Tibial nerve (tissue), 4 donors: ENCODE results near the gene CALML5. TPM values are rescaled to one million over a fixed set of nuclear protein-coding genes. Genes with fewer than 3 reads are reported as not detected.

Experiments
- DNase-seq, 2 donors: peaks; one replicate each; pipeline ENCODE4 v3.0.0-alpha.2; 2019; ENCODE audit warnings: low spot score in 2 of 2
- H3K27ac ChIP-seq, 4 donors: fragments of 200-600 bp; sonication (generic) in 3 of 4; one replicate each; pipeline ENCODE4 v1.5.1; 2017 to 2019; ENCODE audit warnings: mild to moderate bottlenecking in 1 of 4
- H3K27me3 ChIP-seq, 2 donors: fragments of 200-600 bp; sonication (generic) in 1 of 2; one replicate each; pipeline versions ENCODE4 v1.5.1 to v1.6.0; 2017 to 2019
- H3K36me3 ChIP-seq, 3 donors: fragments of 200-600 bp; sonication (generic); one replicate each; pipeline ENCODE4 v1.5.1; 2018 to 2019
- H3K4me1 ChIP-seq, 4 donors: fragments of 200-600 bp; sonication (generic) in 3 of 4; one replicate each; pipeline ENCODE4 v1.5.1; 2017 to 2019
- H3K4me3 ChIP-seq, 4 donors: fragments of 200-600 bp; sonication (generic) in 3 of 4; one replicate each; pipeline ENCODE4 v1.5.1; 2017 to 2019; ENCODE audit warnings: mild to moderate bottlenecking in 1 of 4, moderate library complexity in 1 of 4
- H3K9me3 ChIP-seq, 4 donors: fragments of 200-600 bp; sonication (generic) in 3 of 4; one replicate each; pipeline ENCODE4 v1.5.1; 2017 to 2019
- EP300 ChIP-seq, 2 donors: sonication (generic); formaldehyde crosslinking; IDR thresholded peaks; one replicate each; pipeline ENCODE4 v1.6.1; 2017; ENCODE audit warnings: antibody characterized with exemption in 2 of 2, mild to moderate bottlenecking in 1 of 2
- POLR2A ChIP-seq, 2 donors: fragments of 450-650 bp; IDR thresholded peaks; one replicate each; pipeline ENCODE4 v1.6.1; 2017; ENCODE audit warnings: antibody characterized with exemption in 2 of 2, mild to moderate bottlenecking in 2 of 2, moderate library complexity in 2 of 2
- WGBS, 2 donors: methylation state at CpG; one replicate each; pipeline ENCODE4 v1.1.5; 2018; 5-methylcytosine and 5-hydroxymethylcytosine counted together
- total RNA-seq, 4 donors: library from RNA; depleted of rRNA; stranded (reverse); fragments of >200 nt; gene quantifications; one replicate each; pipeline ENCODE4 v1.1.0, GENCODE V29; 2016
- TF ChIP-seq, protein P1 (sequence below), 5 experiments: fragments of 200-600 bp in 3 of 5; fragments of 450-650 bp in 2 of 5; sonication (generic) in 3 of 5; IDR thresholded peaks; one replicate each; pipeline ENCODE4 v1.5.1; 2016 to 2019; ENCODE audit warnings: antibody characterized with exemption in 5 of 5, mild to moderate bottlenecking in 3 of 5, moderate library complexity in 2 of 5

The CALML5 gene
- total RNA-seq, 4 donors from 2014 or later: not detected

DNA sequence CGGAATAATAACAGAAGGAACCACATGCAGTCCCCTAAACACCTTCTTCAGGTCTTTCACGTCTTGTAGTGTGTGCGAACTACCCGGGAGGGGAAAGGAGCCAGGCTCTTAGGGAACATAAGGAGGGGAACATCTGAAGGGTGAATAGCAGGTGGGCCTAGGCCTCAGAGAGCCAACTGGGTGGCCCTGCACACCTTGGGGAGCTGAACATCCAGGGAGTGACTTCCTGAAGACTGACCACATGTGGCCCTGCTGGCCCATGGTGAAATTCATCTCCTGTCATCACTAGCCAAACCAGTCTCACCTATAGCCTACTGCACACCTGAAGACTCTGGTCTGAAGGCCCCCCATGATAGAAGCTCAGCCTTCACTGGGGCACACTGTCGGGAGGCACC, 31.0 kb upstream of the CALML5 start:
- H3K27me3 ChIP-seq: no peaks in the 10 kb centered on the region
- TF ChIP-seq POLR2A (IDR thresholded peaks at IDR 0.05) (no peak), EP300 (IDR thresholded peaks at IDR 0.05) (no peak)
- TF ChIP-seq, protein P1, sequence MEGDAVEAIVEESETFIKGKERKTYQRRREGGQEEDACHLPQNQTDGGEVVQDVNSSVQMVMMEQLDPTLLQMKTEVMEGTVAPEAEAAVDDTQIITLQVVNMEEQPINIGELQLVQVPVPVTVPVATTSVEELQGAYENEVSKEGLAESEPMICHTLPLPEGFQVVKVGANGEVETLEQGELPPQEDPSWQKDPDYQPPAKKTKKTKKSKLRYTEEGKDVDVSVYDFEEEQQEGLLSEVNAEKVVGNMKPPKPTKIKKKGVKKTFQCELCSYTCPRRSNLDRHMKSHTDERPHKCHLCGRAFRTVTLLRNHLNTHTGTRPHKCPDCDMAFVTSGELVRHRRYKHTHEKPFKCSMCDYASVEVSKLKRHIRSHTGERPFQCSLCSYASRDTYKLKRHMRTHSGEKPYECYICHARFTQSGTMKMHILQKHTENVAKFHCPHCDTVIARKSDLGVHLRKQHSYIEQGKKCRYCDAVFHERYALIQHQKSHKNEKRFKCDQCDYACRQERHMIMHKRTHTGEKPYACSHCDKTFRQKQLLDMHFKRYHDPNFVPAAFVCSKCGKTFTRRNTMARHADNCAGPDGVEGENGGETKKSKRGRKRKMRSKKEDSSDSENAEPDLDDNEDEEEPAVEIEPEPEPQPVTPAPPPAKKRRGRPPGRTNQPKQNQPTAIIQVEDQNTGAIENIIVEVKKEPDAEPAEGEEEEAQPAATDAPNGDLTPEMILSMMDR (IDR thresholded peaks at IDR 0.05): no peak
- DNase-seq: no peak
- H3K4me3 ChIP-seq: no peak overlapping the region
- no peaks in the 10 kb centered on the region for H3K9me3 ChIP-seq
- H3K27ac ChIP-seq: no peak overlapping the region
- WGBS, 2 donors: 97% methylated on average over 5 of the region's 5 CpGs
- peaks cover 0 to 20% (median 0%) of the 10 kb centered on the region in 4 donors for H3K4me1 ChIP-seq
- no peaks in the 10 kb centered on the region for H3K36me3 ChIP-seq

DNA sequence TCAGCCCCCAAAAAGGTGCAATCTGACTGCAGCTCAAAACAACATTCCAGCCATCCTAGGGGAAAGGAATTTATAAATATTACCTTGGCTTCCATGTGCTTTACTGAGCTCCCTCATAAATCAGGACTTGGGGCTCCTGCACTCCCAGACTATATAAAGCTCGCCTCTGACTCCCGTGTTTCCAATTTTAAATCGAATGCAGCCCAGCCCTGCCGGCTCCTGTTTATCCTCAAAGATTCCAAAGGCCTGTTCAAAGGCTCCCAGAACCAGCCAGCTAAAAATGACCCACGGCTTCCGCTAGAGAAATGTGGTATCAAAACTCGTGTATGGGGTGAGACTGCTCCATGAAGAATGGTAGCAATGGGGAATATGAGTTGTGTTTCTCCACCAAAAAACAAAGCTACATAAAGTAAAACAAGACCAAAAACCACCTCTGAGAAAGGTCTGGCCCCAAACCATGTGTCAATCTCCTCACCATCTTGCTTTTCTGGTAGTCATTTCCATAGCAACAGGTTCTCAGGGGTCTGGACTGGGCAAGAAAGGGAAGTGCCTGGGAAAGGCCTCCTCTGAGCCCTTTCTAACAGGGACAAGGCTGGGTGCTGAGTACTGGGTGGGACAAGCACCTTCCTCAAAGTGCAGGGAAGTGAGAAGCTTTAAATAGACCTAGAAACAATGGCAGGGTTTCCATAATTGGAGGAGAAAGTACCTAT, 30.5 kb upstream of the CALML5 start:
- H3K4me1 ChIP-seq: peaks cover 0 to 16% (median 0%) of the 10 kb centered on the region in 4 donors
- H3K27me3 ChIP-seq: no peaks in the 10 kb centered on the region
- TF ChIP-seq POLR2A (IDR thresholded peaks at IDR 0.05): no peak
- TF ChIP-seq, protein P1 (IDR thresholded peaks at IDR 0.05): no peak
- no peak for TF ChIP-seq EP300 (IDR thresholded peaks at IDR 0.05)
- no peak for DNase-seq
- no peak overlapping the region for H3K27ac ChIP-seq
- 77 to 84% methylated on average over 7 of the region's 7 CpGs for WGBS, 2 donors
- H3K36me3 ChIP-seq: no peaks in the 10 kb centered on the region
- H3K4me3 ChIP-seq: no peak overlapping the region
- no peaks in the 10 kb centered on the region for H3K9me3 ChIP-seq

DNA sequence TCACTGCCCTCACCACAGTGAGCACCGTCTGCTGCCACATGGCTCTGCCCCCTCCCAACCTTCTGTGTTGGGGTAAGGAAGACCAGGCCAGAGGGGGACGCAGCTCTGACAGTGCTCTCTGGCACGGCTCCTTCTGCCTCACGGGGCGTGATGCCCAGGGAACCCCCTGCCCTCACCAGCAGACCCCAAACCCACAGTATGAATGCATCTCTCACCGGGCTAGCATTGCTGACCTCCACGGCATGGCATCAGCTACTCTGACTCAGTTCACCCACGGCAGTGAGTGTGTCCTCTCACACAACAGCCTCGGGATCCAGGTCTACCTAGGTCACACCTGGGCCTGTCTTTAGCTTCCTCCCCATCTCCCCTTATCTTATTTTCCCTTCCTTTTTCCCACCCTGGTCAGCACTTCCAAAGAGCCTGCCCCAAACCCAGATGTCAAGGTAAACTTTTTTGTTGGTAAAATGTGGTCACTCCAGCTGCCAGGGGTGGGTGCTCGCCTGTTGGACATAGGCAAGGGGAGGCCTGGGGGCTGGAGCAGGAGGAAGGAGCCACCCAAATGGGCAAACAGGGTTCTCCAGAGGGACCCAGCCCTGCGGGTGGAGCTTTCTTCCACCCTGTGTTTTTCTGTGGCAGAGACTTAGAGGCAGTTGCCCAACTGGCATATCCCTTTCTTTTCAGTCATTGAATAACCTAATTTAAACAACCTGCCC, 29.8 kb upstream of the CALML5 start:
- Histone ChIP-seq H3K27ac (no peak overlapping the region), H3K4me1 (peaks cover 0 to 9% (median 0%) of the 10 kb centered on the region in 4 donors), H3K36me3 (no peaks in the 10 kb centered on the region), H3K27me3 (no peaks in the 10 kb centered on the region), H3K4me3 (no peak overlapping the region), H3K9me3 (no peaks in the 10 kb centered on the region)
- no peak for TF ChIP-seq POLR2A (IDR thresholded peaks at IDR 0.05)
- TF ChIP-seq EP300 (IDR thresholded peaks at IDR 0.05): no peak
- TF ChIP-seq, protein P1 (IDR thresholded peaks at IDR 0.05): no peak
- 84 to 89% methylated on average over 11 of the region's 11 CpGs for WGBS, 2 donors
- DNase-seq: no peak

DNA sequence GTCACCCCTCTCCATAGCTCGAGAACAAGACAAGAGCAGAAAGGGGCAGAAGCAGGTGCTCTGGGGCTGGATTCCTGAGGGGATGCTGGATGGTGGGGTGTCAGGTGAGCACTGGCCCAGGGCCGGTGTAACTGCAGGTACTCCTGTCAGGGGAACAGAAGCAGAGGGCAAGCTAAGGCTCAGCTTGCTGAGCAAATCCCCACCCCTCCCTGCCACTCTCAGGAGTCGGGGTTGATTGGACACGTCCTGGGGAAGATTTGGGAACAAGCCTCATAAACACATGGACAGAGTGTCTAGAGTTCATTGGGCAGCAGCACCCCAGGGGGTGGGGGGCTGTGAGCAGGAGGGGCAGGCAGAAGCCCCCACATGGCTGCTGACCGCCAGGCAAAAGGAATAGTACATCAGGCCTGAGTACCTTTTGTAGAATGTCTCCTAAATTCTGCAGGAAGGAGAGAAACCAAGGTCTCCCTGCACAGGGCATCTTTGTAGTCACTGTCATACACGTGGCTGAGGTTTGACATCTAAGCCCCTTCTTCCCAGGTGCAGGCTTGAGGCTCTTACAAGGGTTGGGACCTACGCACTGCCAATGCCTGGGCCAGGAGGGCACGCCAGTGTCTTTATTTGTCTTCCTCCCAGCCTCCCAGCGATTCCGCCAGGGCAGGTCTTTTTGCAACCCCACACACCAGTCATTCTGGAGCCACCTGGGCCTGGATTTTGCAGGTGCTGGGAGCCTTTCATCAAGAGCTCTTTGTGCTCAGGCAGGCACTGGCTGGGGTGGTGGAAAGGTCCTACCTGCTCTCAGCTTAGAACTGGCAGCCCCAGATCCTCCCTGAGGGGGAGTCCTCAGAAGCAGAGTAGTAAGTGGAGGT, 28.2 kb upstream of the CALML5 start:
- H3K4me1 ChIP-seq: no peaks in the 10 kb centered on the region
- H3K27ac ChIP-seq: no peak overlapping the region
- DNase-seq: no peak
- H3K4me3 ChIP-seq: no peak overlapping the region
- 77 to 78% methylated on average over 9 to 10 of the region's 10 CpGs for WGBS, 2 donors
- H3K9me3 ChIP-seq: no peaks in the 10 kb centered on the region
- TF ChIP-seq POLR2A (IDR thresholded peaks at IDR 0.05): no peak
- TF ChIP-seq, protein P1 (IDR thresholded peaks at IDR 0.05): no peak
- no peak for TF ChIP-seq EP300 (IDR thresholded peaks at IDR 0.05)
- H3K27me3 ChIP-seq: no peaks in the 10 kb centered on the region
- no peaks in the 10 kb centered on the region for H3K36me3 ChIP-seq
